Right lobe of liver (tissue), 4 donors: ENCODE data around the gene CD22.

Experiments used
- CTCF ChIP-seq, 4 donors: fragments of 200-600 bp in 3 of 4; fragments of 450-650 bp in 1 of 4; IDR thresholded peaks; one replicate each; pipeline versions ENCODE4 v1.5.1 to v1.8.0; 2016 to 2022; ENCODE audit warnings: antibody characterized with exemption in 4 of 4, mild to moderate bottlenecking in 2 of 4
- POLR2A ChIP-seq: fragments of 450-650 bp; IDR thresholded peaks from one replicate; pipeline ENCODE4 v1.6.1; 2017; ENCODE audit warnings: antibody characterized with exemption, mild to moderate bottlenecking
- donor health status: DM: no; HTN: no; CAD: no.
- donor health status: DM: no; HTN: no; CAD: no.
- donor health status: DM: no; HTN: yes; CAD: no.

GRCh38 chr19:35314858-35315470 is 14.0 kb upstream of the CD22 start:
- TF ChIP-seq CTCF (IDR thresholded peaks at IDR 0.05): no peak
- TF ChIP-seq POLR2A: no peak
